ENCODE data around the gene FLOT1.

FLOT1 gene

GRCh38 chr6:30700340-30700739, 42.1 kb downstream of the FLOT1 start:
- H3K9me3 ChIP-seq (ENCODE audit: control insufficient read depth, insufficient read depth, low read length), result no peaks in the 10 kb centered on the region
- no peaks in the 10 kb centered on the region for H3K4me1 ChIP-seq (ENCODE audit: control insufficient read depth, insufficient read depth, low read length)
- peaks cover 9% of the 10 kb centered on the region for H3K36me3 ChIP-seq (ENCODE audit: control insufficient read depth, insufficient read depth, low read length)
- H3K9ac ChIP-seq (ENCODE audit: low read depth, low read length), result no peak overlapping the region
- no peak overlapping the region for H3K4me3 ChIP-seq (ENCODE audit: low read depth, low read length)
- no peaks in the 10 kb centered on the region for H3K27me3 ChIP-seq (ENCODE audit: control insufficient read depth, insufficient read depth, low read length)

GRCh38 chr6:30696432-30696831, 46.1 kb downstream of the FLOT1 start:
- no peaks in the 10 kb centered on the region for H3K4me1 ChIP-seq (ENCODE audit: control insufficient read depth, insufficient read depth, low read length)
- H3K9me3 ChIP-seq (ENCODE audit: control insufficient read depth, insufficient read depth, low read length), result no peaks in the 10 kb centered on the region
- H3K36me3 ChIP-seq (ENCODE audit: control insufficient read depth, insufficient read depth, low read length), result no peaks in the 10 kb centered on the region
- H3K27me3 ChIP-seq (ENCODE audit: control insufficient read depth, insufficient read depth, low read length), result no peaks in the 10 kb centered on the region
- H3K4me3 ChIP-seq (ENCODE audit: low read depth, low read length), result no peak overlapping the region
- H3K9ac ChIP-seq (ENCODE audit: low read depth, low read length), result no peak overlapping the region

GRCh38 chr6:30691208-30691847, 51.2 kb downstream of the FLOT1 start:
- H3K4me3 ChIP-seq (ENCODE audit: low read depth, low read length), result peak overlapping the region; percentile 96
- peaks cover 2% of the 10 kb centered on the region for H3K36me3 ChIP-seq (ENCODE audit: control insufficient read depth, insufficient read depth, low read length)
- H3K27me3 ChIP-seq (ENCODE audit: control insufficient read depth, insufficient read depth, low read length), result no peaks in the 10 kb centered on the region
- H3K9ac ChIP-seq (ENCODE audit: low read depth, low read length), result no peak overlapping the region
- H3K4me1 ChIP-seq (ENCODE audit: control insufficient read depth, insufficient read depth, low read length), result peaks cover 8% of the 10 kb centered on the region
- H3K9me3 ChIP-seq (ENCODE audit: control insufficient read depth, insufficient read depth, low read length), result no peaks in the 10 kb centered on the region

- Histone ChIP-seq H3K4me3 (ENCODE audit: low read depth, low read length) (peak within 1 kb of the TSS; percentile 96), H3K27me3 (ENCODE audit: control insufficient read depth, insufficient read depth, low read length) (no peaks in the 10 kb centered on the region), H3K36me3 (ENCODE audit: control insufficient read depth, insufficient read depth, low read length) (peaks cover 2% of the 10 kb centered on the region), H3K4me1 (ENCODE audit: control insufficient read depth, insufficient read depth, low read length) (peaks cover 8% of the 10 kb centered on the region), H3K9ac (ENCODE audit: low read depth, low read length) (peak within 1 kb of the TSS; percentile 54), H3K9me3 (ENCODE audit: control insufficient read depth, insufficient read depth, low read length) (no peaks in the 10 kb centered on the region)
These were observed 51.9 kb downstream of the FLOT1 start, which contains the start of gene NRM for GRCh38 chr6:30690403-30691207. Gene NRM, minus strand, starts transcription at chr6:30690984. Its CDS starts 10 bp downstream, at chr6:30690974.

GRCh38 chr6:30689985-30690384, 52.5 kb downstream of the FLOT1 start:
- H3K9ac ChIP-seq (ENCODE audit: low read depth, low read length), result peak overlapping the region; percentile 54
- H3K4me1 ChIP-seq (ENCODE audit: control insufficient read depth, insufficient read depth, low read length), result peaks cover 11% of the 10 kb centered on the region
- peak overlapping the region; percentile 96 for H3K4me3 ChIP-seq (ENCODE audit: low read depth, low read length)
- H3K27me3 ChIP-seq (ENCODE audit: control insufficient read depth, insufficient read depth, low read length), result no peaks in the 10 kb centered on the region
- peaks cover 2% of the 10 kb centered on the region for H3K36me3 ChIP-seq (ENCODE audit: control insufficient read depth, insufficient read depth, low read length)
- H3K9me3 ChIP-seq (ENCODE audit: control insufficient read depth, insufficient read depth, low read length), result no peaks in the 10 kb centered on the region

GRCh38 chr6:30689022-30689865, 53.2 kb downstream of the FLOT1 start:
- no peak overlapping the region for H3K4me3 ChIP-seq (ENCODE audit: low read depth, low read length)
- peaks cover 2% of the 10 kb centered on the region for H3K36me3 ChIP-seq (ENCODE audit: control insufficient read depth, insufficient read depth, low read length)
- no peak overlapping the region for H3K9ac ChIP-seq (ENCODE audit: low read depth, low read length)
- peaks cover 15% of the 10 kb centered on the region for H3K4me1 ChIP-seq (ENCODE audit: control insufficient read depth, insufficient read depth, low read length)
- no peaks in the 10 kb centered on the region for H3K27me3 ChIP-seq (ENCODE audit: control insufficient read depth, insufficient read depth, low read length)
- no peaks in the 10 kb centered on the region for H3K9me3 ChIP-seq (ENCODE audit: control insufficient read depth, insufficient read depth, low read length)

GRCh38 chr6:30688569-30688968, 53.9 kb downstream of the FLOT1 start:
- Histone ChIP-seq H3K4me1 (ENCODE audit: control insufficient read depth, insufficient read depth, low read length) (peaks cover 17% of the 10 kb centered on the region), H3K9me3 (ENCODE audit: control insufficient read depth, insufficient read depth, low read length) (no peaks in the 10 kb centered on the region), H3K27me3 (ENCODE audit: control insufficient read depth, insufficient read depth, low read length) (no peaks in the 10 kb centered on the region), H3K4me3 (ENCODE audit: low read depth, low read length) (no peak overlapping the region), H3K36me3 (ENCODE audit: control insufficient read depth, insufficient read depth, low read length) (peaks cover 2% of the 10 kb centered on the region), H3K9ac (ENCODE audit: low read depth, low read length) (no peak overlapping the region)

GRCh38 chr6:30687659-30688431, 54.6 kb downstream of the FLOT1 start:
- peaks cover 24% of the 10 kb centered on the region for H3K4me1 ChIP-seq (ENCODE audit: control insufficient read depth, insufficient read depth, low read length)

GRCh38 chr6:30686908-30687658, 55.4 kb downstream of the FLOT1 start:
- Histone ChIP-seq H3K4me3 (ENCODE audit: low read depth, low read length) (peak overlapping the region; percentile 87), H3K4me1 (ENCODE audit: control insufficient read depth, insufficient read depth, low read length) (peaks cover 29% of the 10 kb centered on the region), H3K27me3 (ENCODE audit: control insufficient read depth, insufficient read depth, low read length) (no peaks in the 10 kb centered on the region), H3K9ac (ENCODE audit: low read depth, low read length) (peak overlapping the region; percentile 73), H3K9me3 (ENCODE audit: control insufficient read depth, insufficient read depth, low read length) (no peaks in the 10 kb centered on the region), H3K36me3 (ENCODE audit: control insufficient read depth, insufficient read depth, low read length) (peaks cover 2% of the 10 kb centered on the region)

More at GRCh38 chr6:30687659-30688431, 54.6 kb downstream of the FLOT1 start:
- Histone ChIP-seq H3K4me3 (ENCODE audit: low read depth, low read length) (peak overlapping the region; percentile 87), H3K9me3 (ENCODE audit: control insufficient read depth, insufficient read depth, low read length) (no peaks in the 10 kb centered on the region), H3K27me3 (ENCODE audit: control insufficient read depth, insufficient read depth, low read length) (no peaks in the 10 kb centered on the region), H3K9ac (ENCODE audit: low read depth, low read length) (peak overlapping the region; percentile 73), H3K36me3 (ENCODE audit: control insufficient read depth, insufficient read depth, low read length) (peaks cover 2% of the 10 kb centered on the region)

- H3K9ac ChIP-seq (ENCODE audit: low read depth, low read length), result peak within 1 kb of the TSS; percentile 73
- no peaks in the 10 kb centered on the region for H3K9me3 ChIP-seq (ENCODE audit: control insufficient read depth, insufficient read depth, low read length)
- H3K27me3 ChIP-seq (ENCODE audit: control insufficient read depth, insufficient read depth, low read length), result no peaks in the 10 kb centered on the region
- H3K36me3 ChIP-seq (ENCODE audit: control insufficient read depth, insufficient read depth, low read length), result peaks cover 2% of the 10 kb centered on the region
- H3K4me1 ChIP-seq (ENCODE audit: control insufficient read depth, insufficient read depth, low read length), result peaks cover 33% of the 10 kb centered on the region
- peak within 1 kb of the TSS; percentile 87 for H3K4me3 ChIP-seq (ENCODE audit: low read depth, low read length)
These were observed 56.2 kb downstream of the FLOT1 start, which contains the start of gene PPP1R18 for GRCh38 chr6:30686009-30686907. Gene PPP1R18, minus strand, starts transcription at chr6:30686645. Its CDS starts 627 bp downstream, at chr6:30686018.

Data from iPS-15b (cell line).